Activated T-helper 1 cell treated with Interleukin-2 at 50 U/mL for 16 hours (primary cell): ENCODE measurements around the gene CFAP57.
"Not testable (repeated sequence)": the region's sequence is repeated elsewhere in the genome, so short reads cannot be mapped to it uniquely, and the experiment has no call there.

Experiments
- DNase-seq: peaks from one replicate; pipeline ENCODE4 v3.0.0-alpha.2; 2020; ENCODE audit warnings: low read depth

The CFAP57 gene

GRCh38 chr1:43174873-43175272 lies 2.7 kb downstream of the CFAP57 start:
- DNase-seq = no peak

- DNase-seq = no peak
Measured at GRCh38 chr1:43177691-43178090, 5.6 kb downstream of the CFAP57 start.

DNA sequence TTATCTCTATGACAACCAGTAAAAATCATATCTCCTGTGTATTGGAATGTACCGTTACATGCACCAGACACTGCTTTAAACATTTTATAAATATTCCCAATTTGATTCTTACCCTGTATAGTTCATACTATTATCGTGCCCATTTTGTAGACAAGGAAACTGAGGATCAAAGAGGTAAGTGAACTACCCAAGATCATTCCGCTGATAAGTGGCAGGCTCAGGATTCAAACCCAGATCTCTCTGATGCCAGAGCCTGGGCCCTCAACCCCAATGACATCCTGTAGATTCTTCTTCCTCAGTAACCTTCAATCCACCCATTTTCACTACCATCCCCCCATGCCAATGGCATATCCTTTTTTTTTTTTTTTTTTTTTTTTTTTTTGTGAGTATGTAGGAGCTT lies 12.3 kb downstream of the CFAP57 start:
- no peak for DNase-seq

DNA sequence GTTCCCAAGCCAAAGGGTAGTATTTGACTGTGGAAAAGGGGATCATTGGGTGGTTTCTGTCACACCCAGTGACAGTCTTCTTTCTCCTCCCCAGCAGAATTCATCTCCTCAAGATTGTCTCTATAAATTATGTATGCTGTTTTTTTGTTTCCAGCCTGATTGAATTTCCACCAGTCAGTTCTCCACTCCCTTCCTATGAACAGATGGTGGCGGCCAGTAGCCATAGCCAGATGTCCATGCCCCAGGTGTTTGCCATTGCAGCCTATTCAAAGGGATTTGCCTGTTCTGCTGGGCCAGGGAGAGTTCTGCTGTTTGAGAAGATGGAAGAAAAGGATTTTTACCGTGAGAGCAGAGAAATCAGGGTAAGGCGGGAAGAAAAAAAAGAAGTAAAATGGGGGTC lies 12.9 kb downstream of the CFAP57 start:
- no peak for DNase-seq

DNA sequence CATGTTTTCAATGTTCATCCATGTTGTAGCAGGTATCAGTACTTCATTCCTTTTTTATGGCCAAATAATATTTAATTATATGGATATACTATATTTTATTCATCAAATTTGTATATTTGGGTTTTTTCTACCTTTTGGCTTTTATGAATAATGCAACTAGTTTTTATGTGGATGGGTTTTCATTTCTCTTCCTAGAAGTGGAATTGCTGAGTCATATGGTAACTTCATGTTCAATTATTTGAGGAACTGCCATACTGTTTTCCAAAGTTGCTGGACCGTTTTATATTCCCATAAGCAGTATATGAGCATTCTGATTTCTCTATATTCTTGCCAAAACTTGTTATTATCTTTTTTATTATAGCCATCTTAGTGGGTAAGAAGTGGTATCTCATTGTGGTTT lies 16.0 kb downstream of the CFAP57 start:
- no peak for DNase-seq

GRCh38 chr1:43194509-43194908 lies 22.4 kb downstream of the CFAP57 start:
- no peak for DNase-seq

GRCh38 chr1:43197343-43198127 lies 25.4 kb downstream of the CFAP57 start:
- DNase-seq = no peak

DNA sequence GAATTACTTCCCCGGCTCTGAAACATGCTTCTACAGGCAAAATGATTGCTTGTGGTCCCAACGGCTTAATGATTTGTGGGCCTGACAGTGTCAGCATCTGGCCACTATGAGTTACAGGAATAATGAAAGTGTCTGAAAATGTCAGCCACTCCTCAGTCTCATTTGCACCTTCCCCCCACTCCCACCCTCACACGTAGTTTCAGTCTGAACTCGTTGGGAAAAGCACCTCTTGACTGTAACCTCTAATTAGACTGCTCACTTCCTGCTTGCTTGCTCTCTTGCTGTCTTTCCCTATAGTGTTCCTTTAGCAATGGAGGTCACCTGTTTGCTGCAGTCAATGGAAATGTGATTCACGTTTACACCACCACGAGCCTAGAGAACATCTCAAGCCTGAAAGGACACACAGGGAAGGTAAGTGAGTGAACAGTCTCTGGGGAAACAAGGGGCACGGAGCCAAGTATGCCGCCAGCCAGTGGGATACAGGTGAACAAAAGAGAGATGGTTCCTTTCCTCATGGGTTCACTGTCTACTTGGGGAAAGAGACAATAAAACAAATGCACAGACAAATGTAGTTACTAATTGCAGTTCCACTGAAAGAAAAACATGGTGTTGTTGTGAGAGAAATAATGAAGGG lies 27.1 kb downstream of the CFAP57 start:
- no peak for DNase-seq

DNA sequence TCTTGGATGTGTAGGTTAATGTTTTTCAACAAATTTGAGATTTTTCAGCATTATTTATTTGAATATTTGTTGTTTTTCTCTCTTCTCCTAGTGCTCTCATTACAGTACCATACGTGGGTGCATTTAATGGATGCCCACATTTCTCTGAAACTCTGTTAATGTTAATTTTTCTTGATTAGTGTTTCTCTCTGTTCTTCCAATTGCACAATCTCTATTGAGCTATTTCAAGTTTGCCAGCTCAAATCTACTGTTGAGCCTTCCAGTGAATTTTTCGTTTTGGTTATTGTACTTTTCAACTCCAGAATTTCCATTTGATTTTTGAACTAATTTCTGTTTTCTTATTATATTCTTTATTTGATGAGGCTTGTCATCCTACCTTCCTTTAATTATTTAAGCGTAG lies 31.7 kb downstream of the CFAP57 start:
- DNase-seq = no peak

GRCh38 chr1:43204394-43204793 lies 32.3 kb downstream of the CFAP57 start:
- DNase-seq = no peak

DNA sequence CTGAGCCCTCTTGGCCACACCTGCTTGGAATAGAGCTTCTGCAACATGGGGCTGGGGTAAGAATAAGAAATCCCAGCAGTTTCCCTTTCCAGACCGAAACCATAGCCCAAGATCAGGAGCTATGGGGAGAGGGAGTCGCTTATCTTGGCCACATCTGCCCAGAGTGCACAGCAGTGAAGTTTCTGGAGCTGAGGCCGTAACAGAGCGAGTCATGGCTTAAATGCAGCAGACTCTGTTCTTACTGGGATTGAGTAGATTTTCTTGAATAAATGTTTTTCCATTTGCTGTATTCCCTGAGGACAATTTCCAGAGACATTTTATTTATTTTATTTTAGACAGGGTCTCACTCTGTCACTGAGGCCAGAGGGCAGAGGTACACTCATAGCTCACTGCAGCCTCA lies 33.5 kb downstream of the CFAP57 start:
- no peak for DNase-seq

DNA sequence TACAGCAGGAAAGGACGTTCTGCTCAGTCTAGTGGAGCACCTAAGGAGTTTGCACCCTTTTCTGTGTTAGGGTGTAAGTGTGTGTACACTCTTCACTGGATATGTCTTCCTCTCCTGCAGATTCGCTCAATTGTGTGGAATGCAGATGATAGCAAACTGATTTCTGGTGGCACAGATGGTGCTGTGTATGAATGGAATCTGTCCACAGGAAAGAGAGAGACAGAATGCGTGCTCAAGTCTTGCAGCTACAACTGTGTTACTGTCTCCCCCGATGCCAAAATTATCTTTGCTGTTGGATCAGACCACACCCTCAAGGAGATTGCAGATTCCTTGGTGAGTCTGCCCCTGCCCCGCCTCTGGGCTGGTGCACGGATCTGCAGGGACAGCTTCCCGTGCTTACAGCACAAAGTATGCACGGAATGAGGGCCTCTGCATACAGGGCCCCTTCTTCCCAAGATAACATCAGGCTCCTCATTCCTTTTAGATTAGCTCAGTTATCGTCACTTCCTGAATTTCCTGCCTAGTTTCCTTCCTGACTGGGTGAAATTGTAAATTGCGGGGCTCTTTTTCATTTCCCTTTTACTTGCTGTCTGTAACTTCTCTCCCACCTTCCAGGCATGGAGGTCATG lies 34.6 kb downstream of the CFAP57 start:
- no peak for DNase-seq

GRCh38 chr1:43207229-43207853 lies 35.2 kb downstream of the CFAP57 start:
- DNase-seq = no peak

GRCh38 chr1:43208277-43208676 lies 36.1 kb downstream of the CFAP57 start:
- DNase-seq = not testable (repeated sequence)

DNA sequence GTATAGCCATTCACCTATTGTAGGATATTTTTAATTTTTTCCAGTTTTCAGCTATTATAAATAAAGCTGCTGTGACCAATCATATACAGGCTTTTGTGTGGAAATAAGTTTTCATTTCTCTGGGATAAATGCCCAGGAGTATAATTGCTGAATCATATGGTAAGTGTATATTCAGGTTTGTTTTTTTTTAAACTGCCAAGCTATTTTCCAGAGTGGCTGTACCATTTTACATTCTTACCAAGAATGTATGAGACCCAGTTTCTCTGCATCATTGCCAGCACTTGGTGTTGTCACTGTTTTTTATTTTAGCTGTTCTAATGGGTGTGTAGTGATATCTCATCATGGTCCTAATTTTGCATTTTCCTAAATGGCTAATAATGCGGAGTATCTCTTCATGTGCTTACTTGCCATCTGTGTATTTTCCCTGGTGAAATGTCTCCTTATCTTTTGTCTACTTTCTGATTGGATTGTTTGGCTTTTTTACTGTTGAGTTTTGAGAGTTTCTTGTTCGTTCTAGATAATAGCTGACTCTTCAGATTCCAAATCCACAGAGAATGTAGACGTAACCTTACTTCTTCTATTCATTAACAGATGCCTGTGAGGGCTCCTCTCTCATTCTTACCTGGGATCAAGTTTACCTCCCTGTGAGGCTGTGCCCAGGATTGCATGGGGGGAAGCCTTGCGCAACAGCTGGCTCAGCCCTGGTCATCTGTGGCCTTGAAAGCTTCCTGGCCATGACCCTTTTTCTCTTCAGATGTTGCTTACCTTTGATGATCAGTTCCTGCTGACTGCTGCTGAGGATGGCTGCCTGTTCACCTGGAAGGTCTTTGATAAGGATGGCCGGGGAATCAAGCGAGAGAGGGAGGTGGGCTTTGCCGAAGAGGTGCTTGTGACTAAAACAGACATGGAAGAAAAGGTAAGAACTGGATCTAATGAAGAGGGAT lies 42.6 kb downstream of the CFAP57 start:
- DNase-seq = no peak

DNA sequence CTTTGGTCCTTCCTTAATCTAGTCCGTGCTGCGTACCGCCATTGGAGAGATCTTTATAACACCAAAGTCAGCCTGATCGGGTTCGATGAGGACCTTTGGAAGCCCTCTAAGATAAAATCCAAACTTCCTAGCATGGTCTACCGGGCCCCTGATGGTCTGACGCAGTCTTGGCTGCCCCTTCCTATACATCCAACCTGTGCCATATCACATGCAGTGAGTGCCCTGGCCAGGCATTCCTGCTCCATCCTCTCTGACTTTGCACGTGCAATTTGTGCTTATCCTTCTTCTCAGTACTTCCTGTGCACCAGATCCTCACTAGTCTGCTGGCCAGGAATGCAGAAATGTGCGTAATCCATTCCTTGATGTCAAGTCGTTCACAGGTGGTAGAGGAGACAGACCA lies 45.6 kb downstream of the CFAP57 start:
- no peak for DNase-seq

DNA sequence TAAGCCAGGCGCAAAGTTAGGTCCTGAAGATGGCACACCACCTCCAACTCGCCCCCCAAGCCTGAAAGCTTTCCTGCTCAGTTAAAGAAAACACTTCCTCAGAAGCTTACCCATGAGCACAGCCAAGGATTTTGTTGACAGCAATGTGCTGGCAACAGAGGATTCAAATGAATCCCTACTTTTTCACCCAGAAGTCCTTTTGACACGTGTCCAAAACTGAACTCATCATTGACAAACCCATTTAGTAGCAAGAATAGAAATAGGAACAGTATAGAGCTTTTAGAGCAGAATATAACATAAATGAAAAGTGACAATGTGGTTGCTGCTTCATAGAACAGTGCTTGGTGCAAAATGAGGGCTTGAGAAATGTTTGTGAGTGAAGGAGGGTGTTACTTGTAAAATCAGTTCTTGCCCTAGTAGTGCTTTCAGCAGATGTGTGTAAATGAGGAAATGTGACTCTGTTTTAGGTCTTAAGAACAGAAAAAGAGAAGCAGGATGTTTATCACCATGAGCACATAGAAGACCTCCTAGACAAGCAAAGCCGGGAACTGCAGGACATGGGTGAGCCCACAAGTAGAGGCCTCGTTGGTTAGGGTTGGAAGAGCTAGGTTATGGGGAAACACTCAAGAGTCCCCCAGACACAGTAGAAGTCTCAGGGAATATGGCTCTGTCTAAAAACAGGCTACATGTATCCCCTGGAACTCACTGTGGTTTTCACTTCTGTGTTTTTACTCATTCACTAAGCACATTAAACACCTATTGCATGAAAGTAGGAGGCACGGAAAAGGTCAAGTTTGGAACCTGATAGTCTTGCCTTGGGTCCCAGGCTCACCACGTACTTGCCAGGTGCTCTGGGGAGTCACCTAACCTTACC lies 49.0 kb downstream of the CFAP57 start:
- no peak for DNase-seq

GRCh38 chr1:43221797-43222196 lies 49.7 kb downstream of the CFAP57 start:
- no peak for DNase-seq

DNA sequence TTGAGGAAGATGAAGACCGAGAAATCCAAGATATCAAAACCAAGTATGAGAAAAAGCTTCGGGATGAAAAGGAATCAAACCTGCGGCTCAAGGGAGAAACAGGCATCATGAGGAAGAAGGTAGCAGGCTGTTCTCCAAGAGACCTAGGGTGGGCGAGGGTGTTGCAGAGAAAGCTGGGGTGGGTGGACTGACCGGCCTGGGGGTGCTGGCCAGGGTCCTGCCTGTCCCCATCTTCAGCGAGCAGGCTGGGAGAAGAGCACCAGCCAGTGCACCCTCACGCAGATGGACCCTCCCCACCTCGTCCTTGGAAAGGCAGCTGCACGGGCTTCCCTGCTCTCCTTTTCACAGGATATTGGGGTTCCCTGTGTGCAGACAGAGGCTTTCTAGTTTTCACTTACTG lies 50.7 kb downstream of the CFAP57 start:
- DNase-seq = no peak

DNA sequence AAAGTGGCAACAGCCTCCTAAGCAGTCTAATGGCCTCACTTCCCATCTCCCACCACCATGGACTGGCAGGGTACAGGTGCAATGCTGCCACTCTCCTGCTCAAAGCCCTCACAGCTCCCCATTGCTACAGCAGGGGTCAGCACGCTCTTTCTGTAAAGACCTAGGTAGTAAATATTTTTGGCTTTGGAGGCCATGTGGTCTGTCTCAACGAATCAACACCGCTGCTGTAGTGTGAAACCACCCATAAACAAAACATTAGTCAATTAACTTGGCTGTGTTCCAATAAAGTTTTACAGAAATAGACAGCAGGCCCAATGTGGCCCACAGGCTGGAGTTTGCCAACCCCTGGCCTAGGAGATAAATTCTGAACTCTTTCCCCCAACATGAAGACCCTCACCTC lies 53.0 kb downstream of the CFAP57 start:
- DNase-seq = no peak
